Smooth muscle cell of the brain vasculature (primary cell): ENCODE data around the gene DIABLO.
"Not testable (repeated sequence)": the region's sequence is repeated elsewhere in the genome, so short reads cannot be mapped to it uniquely, and the experiment has no call there.

Experiments used
- DNase-seq: peaks from one replicate; pipeline ENCODE4 v3.0.0-alpha.2; 2012; ENCODE audit warnings: low read depth, low spot score

Gene DIABLO

GRCh38 chr12:122225683-122226365 is at the start of gene DIABLO:
DIABLO (minus strand) TSS chr12:122226052; CDS start chr12:122226014, 38 bp downstream.
- peak; percentile 98 for DNase-seq

GRCh38 chr12:122275459-122275858 is 49.6 kb upstream of the DIABLO start:
- DNase-seq, result no peak

DNA sequence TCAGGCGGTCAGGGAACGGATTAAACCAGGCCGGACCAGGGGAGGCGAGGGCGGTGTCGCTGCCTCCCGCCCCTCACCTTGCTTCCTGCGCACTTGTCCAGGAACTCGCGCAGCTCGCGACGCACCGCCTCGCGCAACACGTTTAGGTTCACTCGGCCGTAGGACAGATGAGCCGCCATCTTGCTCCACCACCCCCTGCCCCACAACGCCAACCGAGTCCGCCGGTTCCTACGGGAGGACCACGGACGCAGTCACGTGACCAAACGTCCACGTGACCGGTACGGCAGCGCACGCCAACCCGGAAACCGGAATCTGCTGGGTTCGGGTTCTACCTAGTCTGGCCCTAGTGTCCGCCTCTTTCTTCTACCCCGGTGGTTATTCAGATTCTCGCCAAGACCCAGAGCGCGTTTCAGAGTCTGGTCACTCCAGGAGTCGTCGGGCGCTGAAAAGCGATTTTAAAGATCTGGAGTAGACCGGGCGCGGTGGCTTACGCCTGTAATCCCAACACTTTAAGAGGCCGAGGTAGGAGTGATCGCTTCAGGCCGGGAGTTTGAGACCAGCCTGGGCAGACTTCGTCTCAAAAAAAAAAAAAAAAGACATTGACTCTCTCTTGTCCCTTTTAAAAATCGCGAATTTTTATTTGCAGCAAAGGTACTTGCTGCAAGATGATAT is 40.5 kb upstream of the DIABLO start, which contains the start of gene VPS33A:
TSS of gene VPS33A (minus strand) at position 265 of the 672 bp plus-strand sequence. CDS start at position 179, 86 bp downstream.
- DNase-seq, result peak; percentile 94

DNA sequence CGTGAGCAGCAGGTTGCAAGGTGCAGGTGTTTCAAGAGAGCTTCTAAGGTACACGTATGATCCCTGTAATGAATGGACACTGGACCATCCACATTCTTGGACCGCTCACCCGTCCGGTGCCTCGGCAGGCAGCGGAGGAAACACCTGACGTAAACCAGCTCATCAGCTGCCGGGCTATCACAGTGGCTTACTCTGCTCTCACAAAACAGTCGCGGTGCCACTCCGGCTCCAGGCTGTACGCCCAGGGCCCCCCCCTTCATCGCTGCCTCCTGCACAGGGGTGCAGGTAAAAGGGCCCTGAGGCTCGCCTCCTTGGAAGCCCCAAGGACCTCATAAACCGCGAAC is 40.0 kb upstream of the DIABLO start:
- no peak for DNase-seq

DNA sequence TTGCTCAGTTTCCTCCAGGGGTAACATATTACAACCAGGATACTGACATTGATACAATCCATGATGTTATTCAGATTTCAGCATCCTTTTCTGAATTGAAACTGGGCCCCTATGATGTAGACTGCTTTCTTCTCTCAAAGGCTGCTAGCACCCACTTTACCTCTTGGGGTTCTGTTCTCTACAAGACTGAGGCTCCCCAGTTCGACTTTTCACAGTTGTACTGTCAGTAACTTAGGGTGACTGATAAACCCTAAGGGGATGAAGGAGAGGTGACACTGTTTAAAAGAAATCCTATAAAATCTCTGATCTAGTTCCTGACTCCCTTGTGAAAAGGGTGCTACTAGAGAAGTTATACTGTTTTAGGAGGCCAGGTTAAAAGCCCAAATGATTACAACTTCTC is 39.6 kb upstream of the DIABLO start:
- DNase-seq, result no peak

GRCh38 chr12:122260735-122261134 is 34.9 kb upstream of the DIABLO start:
- not testable (repeated sequence) for DNase-seq

DNA sequence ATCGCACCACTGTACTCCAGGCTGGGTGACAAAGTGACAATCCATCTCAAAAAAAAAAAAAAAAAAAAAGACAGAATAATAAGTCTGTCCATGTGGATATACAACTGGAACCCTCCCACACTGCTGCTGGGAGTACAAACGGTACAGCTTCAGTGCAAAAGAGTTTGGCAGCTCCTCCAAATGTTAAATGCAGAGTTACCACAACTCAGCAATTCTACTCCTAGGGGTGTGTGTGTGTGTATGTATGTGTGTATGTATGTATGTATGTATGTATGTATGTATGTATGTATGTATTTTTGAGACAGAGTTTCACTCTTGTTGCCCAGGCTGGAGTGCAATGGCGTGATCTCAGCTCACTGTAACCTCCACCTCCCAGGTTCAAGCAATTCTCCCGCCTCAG is 33.1 kb upstream of the DIABLO start:
- not testable (repeated sequence) for DNase-seq

- not testable (repeated sequence) for DNase-seq
Observed at GRCh38 chr12:122258462-122258861, 32.6 kb upstream of the DIABLO start.

DNA sequence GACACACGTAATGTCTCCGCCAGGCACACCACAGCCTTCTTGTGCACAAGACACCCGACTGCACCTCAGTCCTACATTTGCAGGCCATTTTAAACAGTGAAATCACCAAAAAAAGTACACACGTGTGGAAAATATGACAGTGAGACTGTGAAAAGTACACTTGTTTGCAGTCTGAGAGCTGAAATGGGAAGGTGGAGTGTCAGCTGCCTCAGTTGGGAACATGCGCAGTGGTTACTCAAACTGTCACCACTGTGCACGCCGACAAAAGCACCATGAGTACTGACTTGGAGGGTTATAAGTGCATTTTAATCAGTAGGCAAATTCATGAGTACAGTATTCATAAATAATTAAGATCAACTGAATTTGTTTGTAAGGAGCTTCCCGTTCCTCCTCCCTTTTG is 24.7 kb upstream of the DIABLO start:
- no peak for DNase-seq

- no peak for DNase-seq
Observed at GRCh38 chr12:122250047-122250446, 24.2 kb upstream of the DIABLO start.

DNA sequence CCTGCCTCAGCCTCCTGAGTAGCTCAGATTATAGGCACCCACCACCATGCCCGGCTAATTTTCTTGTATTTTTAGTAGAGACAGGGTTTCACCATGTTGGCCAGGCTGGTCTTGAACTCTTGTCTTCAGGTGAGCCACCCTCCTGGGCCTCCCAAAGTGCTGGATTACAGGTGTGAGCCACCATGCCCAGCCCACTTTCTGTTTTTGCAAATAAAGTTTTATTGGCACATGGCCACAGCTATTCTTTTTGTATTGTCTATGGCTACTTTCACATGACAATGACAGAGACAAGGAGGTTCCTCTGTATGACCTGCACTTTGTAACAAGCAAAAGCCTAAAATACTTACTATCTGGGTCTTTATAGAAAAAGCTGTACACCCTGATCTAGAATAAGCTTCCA is 19.7 kb upstream of the DIABLO start:
- DNase-seq, result no peak

- no peak for DNase-seq
Observed at GRCh38 chr12:122244565-122245371, 18.9 kb upstream of the DIABLO start.

- no peak for DNase-seq
Observed at GRCh38 chr12:122243965-122244364, 18.1 kb upstream of the DIABLO start.

DNA sequence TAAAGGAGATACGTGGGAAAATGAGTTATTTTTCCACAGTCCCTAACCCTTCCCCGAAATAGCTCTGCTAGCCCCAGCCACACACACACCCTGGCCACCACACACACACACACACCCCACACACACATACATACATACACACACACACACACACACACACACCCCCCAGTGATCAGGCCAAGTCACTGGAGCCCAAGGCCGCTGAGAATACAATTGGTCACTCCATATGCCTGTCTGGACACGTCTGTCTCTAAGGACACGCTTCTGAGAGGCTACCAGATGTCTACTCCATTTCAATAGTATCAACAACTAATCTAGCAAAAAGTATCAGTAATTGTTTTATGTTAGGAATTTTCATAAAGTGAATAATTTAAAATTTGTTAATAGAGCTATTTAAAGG is 13.0 kb upstream of the DIABLO start:
- DNase-seq, result no peak

DNA sequence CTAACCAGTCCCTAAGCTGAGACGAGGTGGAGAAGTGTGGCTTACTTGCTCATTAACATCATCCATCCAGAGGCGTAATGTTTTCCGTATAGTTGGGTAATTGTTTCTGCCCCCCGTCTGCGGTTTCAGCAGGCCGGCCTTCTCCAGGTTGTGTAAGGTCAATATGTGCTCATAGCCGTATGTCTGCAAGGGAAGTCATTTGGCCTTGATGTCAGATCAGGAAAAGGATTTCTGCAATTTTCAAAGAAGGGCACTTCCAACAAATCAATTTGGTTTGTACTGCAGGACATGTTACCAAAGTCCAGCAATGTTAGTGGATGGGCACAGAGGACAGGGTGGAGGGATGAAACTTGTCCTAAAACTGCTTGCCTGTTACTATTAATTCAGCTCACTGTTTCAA is 9.9 kb upstream of the DIABLO start:
- DNase-seq, result no peak

DNA sequence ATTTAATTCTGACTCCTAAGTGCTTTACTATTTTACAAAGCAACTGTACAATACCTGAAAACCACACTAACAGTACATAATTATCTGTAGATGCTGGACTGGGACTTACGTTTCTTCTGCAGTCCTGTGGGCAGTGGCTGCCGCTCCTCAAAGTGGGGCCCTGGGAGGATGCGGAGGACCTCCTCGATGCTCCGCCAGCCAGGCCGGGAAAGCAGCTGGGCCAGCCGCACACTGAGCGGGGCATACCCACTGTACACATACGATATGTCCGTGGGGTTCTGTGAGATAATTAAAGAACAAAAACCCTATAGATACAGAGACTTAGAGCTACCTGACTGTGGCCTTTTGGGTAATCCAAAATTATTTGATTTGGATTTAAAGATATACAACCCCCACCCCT is 6.8 kb upstream of the DIABLO start:
- no peak for DNase-seq

DNA sequence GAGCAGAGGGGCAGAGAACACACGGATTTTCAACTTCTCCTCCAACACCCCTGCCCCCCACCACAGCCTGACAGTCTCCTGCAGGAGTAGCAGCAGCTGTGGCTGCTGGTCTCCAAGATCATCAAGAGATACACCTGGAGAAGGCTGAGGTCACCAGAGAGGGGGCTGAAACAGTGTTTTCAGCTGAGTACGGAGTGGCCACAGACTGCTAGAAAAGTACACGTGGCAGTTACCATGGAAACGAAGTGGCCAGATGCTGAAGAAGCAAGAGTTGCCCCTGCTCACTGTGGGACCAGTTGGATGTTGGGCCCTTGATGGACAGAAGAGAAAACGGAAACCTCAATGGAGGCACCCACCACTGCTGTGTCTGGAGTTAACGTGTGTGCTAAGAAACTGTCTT is 4.9 kb upstream of the DIABLO start:
- DNase-seq, result no peak

DNA sequence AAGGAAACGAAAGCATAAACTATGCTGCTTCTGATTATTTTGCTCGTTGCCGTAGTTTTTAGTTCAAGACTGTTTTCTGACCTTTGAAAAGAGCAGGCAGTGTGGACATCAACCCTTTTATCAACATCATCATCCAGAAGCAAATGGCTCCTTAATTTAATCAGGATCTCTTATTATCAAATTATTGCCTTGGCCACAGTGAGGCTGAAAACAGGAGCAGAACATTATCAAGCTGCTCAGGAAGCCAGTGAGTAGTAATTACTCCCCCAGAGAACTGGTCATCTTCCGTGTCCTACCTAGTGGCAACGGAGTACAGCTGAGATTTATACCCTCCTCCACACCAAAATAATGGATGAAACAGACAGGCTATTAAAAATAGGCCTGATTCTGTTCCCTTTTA is 2.2 kb upstream of the DIABLO start:
- DNase-seq, result no peak

DNA sequence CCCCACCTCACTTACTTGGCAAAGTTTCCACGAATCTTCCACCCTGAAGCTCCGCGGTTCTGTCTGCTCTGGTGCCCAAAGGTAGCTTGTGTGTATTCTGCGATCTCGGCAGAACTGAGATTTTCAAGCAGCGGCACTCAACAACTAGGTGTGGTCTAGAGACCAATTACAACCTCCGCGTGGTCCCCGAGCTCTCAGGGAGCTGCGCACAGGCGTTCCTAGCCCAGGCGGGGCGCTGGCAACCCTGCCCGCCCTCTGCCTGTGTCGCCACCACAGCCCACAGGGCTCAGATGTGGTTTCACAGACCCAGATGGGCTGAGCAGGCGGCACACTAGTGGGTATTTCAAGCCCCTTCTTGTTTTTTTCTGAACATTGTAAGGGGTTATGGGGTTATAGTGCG is 1.5 kb upstream of the DIABLO start:
- DNase-seq, result no peak

GRCh38 chr12:122226366-122227125 is 694 bp upstream of the DIABLO start:
- DNase-seq, result no peak

- no peak for DNase-seq
Observed at GRCh38 chr12:122216445-122216844, 9.4 kb downstream of the DIABLO start.

- no peak for DNase-seq
Observed at GRCh38 chr12:122215771-122216170, 10.1 kb downstream of the DIABLO start.
